Testis (tissue), 3 donors: ENCODE data around the gene BCL2L11. TPM values are rescaled to one million over a fixed set of nuclear protein-coding genes. Genes with fewer than 3 reads are reported as not detected.

ENCODE experiments used
- DNase-seq: peaks from one replicate; pipeline ENCODE4 v3.0.0-alpha.2; 2019
- H3K27ac ChIP-seq, 2 donors: fragments of 200-600 bp; sonication (generic); one replicate each; pipeline ENCODE4 v1.5.1; 2019
- H3K27me3 ChIP-seq: fragments of 200-600 bp; sonication (generic); one replicate; pipeline ENCODE4 v1.5.1; 2019
- H3K36me3 ChIP-seq: fragments of 200-600 bp; sonication (generic); one replicate; pipeline ENCODE4 v1.5.1; 2017; ENCODE audit warnings: low read depth; ENCODE audit errors: missing control alignments
- H3K4me1 ChIP-seq: fragments of 200-600 bp; sonication (generic); one replicate; pipeline ENCODE4 v1.5.1; 2019
- H3K4me3 ChIP-seq, 2 donors: fragments of 200-600 bp; sonication (generic); one replicate each; pipeline ENCODE4 v1.5.1; 2017 to 2019
- H3K9me3 ChIP-seq: fragments of 200-600 bp; sonication (generic); one replicate; pipeline ENCODE4 v1.5.1; 2017
- POLR2A ChIP-seq: fragments of 450-650 bp; IDR thresholded peaks from one replicate; pipeline ENCODE4 v1.6.1; 2017; ENCODE audit warnings: antibody characterized with exemption, mild to moderate bottlenecking, moderate library complexity
- WGBS, 2 donors: methylation state at CpG; one replicate each; pipeline ENCODE4 v1.1.5; 2018; 5-methylcytosine and 5-hydroxymethylcytosine counted together
- intact Hi-C: fragments of 100-400 bp; cut with DNase I; formaldehyde crosslinking; loops from one replicate; pipeline ENCODE4 v1.15.1; 2023; ENCODE audit warnings: low total_unique reads
- polyA plus RNA-seq: library from polyadenylated mRNA; stranded (reverse); fragments of 350-450 nt; fragmentation: Illumina TruSeq; extraction: RNeasy Lipid Tissue Mini Kit (QIAGEN cat#74804); gene quantifications from one replicate; pipeline ENCODE4 v1.2.3, GENCODE V29; 2014; ENCODE audit warnings: low read depth, low replicate concordance; ENCODE audit not compliant: insufficient read depth
- total RNA-seq, 2 donors: library from RNA; depleted of rRNA; stranded (reverse); fragments of >200 nt; gene quantifications; one replicate each; pipeline ENCODE4 v1.2.3, GENCODE V29; 2016
- TF ChIP-seq, protein P1 (sequence below), 3 experiments: fragments of 450-650 bp in 2 of 3; fragments of 200-600 bp in 1 of 3; sonication (generic) in 1 of 3; IDR thresholded peaks; one replicate each; pipeline ENCODE4 v1.5.1; 2016 to 2019; ENCODE audit warnings: antibody characterized with exemption in 3 of 3, mild to moderate bottlenecking in 2 of 3, moderate library complexity in 1 of 3

Gene BCL2L11
- total and polyA plus RNA-seq, 3 donors from 2014 or later = 26.4 to 41.7 (median 29.3) TPM

DNA sequence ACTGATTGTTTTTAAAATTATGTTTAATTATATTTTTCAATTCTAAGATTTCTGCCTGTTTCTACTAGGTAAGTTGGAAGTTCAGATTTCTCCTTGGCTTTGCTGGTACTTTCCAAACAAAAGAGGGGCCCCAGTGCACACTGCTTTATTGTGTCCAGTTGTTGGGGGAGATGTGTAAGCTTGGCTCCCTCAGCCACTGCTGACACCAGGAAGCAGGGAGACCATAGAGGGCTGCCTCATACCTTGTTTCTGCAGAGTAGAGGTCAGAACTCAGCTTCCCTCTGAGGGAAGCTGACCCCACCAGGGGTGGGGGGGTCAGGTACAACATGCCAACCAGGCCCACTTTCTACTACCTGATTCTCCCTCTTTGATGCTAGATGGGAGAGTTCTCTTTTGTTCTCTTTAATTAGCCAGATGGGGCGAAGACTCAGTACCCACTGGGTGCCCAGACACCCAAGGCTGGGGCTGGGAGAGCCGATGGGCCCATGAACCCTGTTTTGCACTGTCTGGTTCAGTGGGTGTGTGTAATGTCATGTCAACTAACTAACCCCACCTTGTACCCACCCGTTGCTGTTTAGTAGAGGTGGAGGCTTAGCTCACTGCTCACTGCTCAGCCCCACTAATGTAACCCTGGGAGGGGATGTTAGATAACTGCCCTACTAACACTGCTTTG is 14.7 kb downstream of the BCL2L11 start:
- no peaks in the 10 kb centered on the region for H3K27me3 ChIP-seq
- no peak overlapping the region for H3K27ac ChIP-seq
- WGBS, 2 donors = 91 to 96% methylated on average over 3 of the region's 3 CpGs
- no peak for TF ChIP-seq POLR2A
- TF ChIP-seq, protein P1, sequence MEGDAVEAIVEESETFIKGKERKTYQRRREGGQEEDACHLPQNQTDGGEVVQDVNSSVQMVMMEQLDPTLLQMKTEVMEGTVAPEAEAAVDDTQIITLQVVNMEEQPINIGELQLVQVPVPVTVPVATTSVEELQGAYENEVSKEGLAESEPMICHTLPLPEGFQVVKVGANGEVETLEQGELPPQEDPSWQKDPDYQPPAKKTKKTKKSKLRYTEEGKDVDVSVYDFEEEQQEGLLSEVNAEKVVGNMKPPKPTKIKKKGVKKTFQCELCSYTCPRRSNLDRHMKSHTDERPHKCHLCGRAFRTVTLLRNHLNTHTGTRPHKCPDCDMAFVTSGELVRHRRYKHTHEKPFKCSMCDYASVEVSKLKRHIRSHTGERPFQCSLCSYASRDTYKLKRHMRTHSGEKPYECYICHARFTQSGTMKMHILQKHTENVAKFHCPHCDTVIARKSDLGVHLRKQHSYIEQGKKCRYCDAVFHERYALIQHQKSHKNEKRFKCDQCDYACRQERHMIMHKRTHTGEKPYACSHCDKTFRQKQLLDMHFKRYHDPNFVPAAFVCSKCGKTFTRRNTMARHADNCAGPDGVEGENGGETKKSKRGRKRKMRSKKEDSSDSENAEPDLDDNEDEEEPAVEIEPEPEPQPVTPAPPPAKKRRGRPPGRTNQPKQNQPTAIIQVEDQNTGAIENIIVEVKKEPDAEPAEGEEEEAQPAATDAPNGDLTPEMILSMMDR (IDR thresholded peaks at IDR 0.05) = no peak
- DNase-seq = no peak
- no peaks in the 10 kb centered on the region for H3K4me1 ChIP-seq
- intact Hi-C loops = no loop called here
- H3K36me3 ChIP-seq = no peaks in the 10 kb centered on the region
- H3K9me3 ChIP-seq = no peaks in the 10 kb centered on the region
- H3K4me3 ChIP-seq = no peak overlapping the region

DNA sequence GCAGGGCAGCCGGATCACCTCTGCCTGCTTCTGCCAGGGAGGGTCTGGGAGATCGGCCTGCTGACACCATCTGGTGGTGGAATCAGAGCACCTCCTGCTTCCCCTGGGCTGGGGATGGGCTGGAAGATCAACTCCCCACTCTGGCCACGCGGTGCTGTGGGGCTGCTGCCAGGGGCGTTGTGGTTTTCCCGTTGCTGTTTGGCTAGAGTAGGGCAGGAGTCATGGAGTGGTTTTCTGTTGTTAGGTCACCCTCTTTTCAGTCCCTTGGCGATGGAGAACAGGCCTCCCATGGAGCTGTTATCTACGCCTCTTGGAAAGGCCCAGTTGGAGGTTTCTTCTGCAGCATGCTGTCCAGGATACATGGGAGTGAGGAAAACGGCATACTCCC is 15.2 kb downstream of the BCL2L11 start:
- H3K27ac ChIP-seq = no peak overlapping the region
- H3K27me3 ChIP-seq = no peaks in the 10 kb centered on the region
- H3K9me3 ChIP-seq = no peaks in the 10 kb centered on the region
- no peak for DNase-seq
- no peak for TF ChIP-seq POLR2A
- TF ChIP-seq, protein P1 (IDR thresholded peaks at IDR 0.05) = no peak
- no peaks in the 10 kb centered on the region for H3K4me1 ChIP-seq
- no peak overlapping the region for H3K4me3 ChIP-seq
- H3K36me3 ChIP-seq = no peaks in the 10 kb centered on the region
- 91 to 100% methylated on average over 5 to 9 of the region's 9 CpGs for WGBS, 2 donors
- intact Hi-C loops = no loop called here

DNA sequence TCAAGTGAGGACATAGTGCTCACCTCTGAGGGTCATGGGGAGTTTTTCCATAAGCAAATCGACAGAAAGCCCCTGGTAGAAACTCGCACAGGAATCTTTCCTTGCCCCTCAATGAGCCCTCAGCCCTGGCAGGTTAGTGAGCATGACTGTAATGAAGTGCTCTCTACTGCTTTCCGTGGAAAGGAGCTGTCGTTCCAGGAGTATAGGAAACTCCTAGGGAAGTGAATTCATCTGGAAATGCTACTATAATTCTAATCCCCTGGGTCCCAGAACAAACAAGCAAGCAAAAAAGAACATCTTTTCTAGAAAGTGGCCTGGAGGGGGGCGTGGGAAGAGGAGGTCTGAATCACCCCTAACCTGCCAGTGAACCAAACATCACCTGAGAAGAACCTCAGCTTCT is 18.1 kb downstream of the BCL2L11 start:
- DNase-seq = no peak
- no peaks in the 10 kb centered on the region for H3K9me3 ChIP-seq
- H3K4me3 ChIP-seq = no peak overlapping the region
- WGBS, 2 donors = 87 to 94% methylated on average over 5 of the region's 5 CpGs
- H3K27ac ChIP-seq = no peak overlapping the region
- H3K36me3 ChIP-seq = no peaks in the 10 kb centered on the region
- no peaks in the 10 kb centered on the region for H3K4me1 ChIP-seq
- intact Hi-C loops = no loop called here
- TF ChIP-seq, protein P1 (IDR thresholded peaks at IDR 0.05) = no peak
- no peak for TF ChIP-seq POLR2A
- no peaks in the 10 kb centered on the region for H3K27me3 ChIP-seq

DNA sequence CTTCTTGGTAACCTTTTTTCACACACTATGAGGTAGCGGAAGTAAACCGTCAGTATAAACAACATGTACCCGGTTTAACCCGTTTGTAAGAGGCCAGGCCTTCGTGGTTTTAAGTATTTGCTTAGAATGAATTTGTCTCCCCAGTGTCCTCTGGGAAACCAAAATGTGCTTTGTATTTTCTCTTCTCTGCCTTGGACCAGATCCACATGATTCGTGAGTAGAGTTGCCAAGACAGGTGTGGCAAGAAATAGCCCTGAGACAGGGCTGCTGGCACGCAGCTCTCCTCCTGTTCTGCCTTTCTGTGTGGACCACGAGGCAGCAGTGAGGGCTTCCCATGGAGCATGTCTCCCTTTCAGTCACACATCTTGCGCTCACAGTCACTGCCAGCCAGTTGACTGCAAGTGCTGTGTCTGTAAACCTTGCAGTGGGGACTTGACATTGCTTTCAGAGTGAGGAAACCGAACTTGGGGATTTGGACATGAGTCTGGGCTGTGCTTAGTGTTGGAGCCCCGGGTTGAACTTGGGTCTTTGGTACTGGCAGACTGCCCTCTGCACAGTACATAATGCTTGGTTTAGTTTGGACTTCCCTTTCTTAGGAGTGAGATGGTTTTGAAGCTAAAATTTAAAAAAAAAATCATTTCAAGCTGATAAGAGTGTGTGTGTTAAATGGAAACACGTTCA is 19.1 kb downstream of the BCL2L11 start:
- Histone ChIP-seq H3K4me1 (no peaks in the 10 kb centered on the region), H3K27me3 (no peaks in the 10 kb centered on the region), H3K36me3 (no peaks in the 10 kb centered on the region), H3K4me3 (no peak overlapping the region), H3K9me3 (no peaks in the 10 kb centered on the region), H3K27ac (no peak overlapping the region)
- TF ChIP-seq, protein P1 (IDR thresholded peaks at IDR 0.05) = no peak
- TF ChIP-seq POLR2A = no peak
- 68 to 77% methylated on average over 12 of the region's 12 CpGs for WGBS, 2 donors
- no peak for DNase-seq
- intact Hi-C loops = no loop called here
